ENCODE measurements around the gene SPATS2.

DNA sequence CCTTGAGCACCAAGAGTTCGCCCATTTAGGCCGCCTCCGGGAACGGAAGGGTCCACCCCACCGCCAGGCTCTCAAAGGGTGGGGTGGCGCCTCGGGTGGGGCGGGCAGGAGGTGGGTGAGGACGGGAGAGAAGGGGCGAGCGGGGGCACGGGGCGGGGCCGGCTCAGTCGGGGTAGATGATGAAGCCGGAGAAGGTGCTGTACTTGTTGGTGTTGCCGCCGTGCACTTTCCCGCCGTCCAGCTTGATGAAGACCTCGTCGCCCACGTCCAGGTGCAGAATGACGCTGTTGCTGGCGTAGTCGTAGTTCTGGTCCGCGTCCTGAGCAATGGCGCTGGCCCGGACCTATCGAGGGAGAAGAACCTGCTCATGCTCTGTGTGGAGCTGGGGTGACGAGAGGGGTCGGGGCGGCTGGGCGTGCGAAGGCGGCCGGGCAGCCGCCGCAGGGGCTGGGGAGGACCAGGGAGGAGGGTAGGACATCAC lies 34.3 kb upstream of the SPATS2 start:
- TF ChIP-seq POLR2AphosphoS5 (IDR thresholded peaks at IDR 0.05; ENCODE audit: borderline replicate concordance, low read depth, low read length) (no peak), EZH2 (IDR thresholded peaks at IDR 0.05) (no peak)

Data from SK-N-MC (cell line).